HG02759 (cell line): ENCODE results near the gene CCT6A.
"Not testable (repeated sequence)": the region's sequence is repeated elsewhere in the genome, so short reads cannot be mapped to it uniquely, and the experiment has no call there.

Source experiments
- ATAC-seq: cut with Tn5 transposase; IDR thresholded peaks from one replicate; pipeline ENCODE4 v1.9.1; 2021; ENCODE audit warnings: mild to moderate bottlenecking, moderate library complexity; ENCODE audit not compliant: unreplicated experiment

The CCT6A gene, protein sequence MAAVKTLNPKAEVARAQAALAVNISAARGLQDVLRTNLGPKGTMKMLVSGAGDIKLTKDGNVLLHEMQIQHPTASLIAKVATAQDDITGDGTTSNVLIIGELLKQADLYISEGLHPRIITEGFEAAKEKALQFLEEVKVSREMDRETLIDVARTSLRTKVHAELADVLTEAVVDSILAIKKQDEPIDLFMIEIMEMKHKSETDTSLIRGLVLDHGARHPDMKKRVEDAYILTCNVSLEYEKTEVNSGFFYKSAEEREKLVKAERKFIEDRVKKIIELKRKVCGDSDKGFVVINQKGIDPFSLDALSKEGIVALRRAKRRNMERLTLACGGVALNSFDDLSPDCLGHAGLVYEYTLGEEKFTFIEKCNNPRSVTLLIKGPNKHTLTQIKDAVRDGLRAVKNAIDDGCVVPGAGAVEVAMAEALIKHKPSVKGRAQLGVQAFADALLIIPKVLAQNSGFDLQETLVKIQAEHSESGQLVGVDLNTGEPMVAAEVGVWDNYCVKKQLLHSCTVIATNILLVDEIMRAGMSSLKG

DNA sequence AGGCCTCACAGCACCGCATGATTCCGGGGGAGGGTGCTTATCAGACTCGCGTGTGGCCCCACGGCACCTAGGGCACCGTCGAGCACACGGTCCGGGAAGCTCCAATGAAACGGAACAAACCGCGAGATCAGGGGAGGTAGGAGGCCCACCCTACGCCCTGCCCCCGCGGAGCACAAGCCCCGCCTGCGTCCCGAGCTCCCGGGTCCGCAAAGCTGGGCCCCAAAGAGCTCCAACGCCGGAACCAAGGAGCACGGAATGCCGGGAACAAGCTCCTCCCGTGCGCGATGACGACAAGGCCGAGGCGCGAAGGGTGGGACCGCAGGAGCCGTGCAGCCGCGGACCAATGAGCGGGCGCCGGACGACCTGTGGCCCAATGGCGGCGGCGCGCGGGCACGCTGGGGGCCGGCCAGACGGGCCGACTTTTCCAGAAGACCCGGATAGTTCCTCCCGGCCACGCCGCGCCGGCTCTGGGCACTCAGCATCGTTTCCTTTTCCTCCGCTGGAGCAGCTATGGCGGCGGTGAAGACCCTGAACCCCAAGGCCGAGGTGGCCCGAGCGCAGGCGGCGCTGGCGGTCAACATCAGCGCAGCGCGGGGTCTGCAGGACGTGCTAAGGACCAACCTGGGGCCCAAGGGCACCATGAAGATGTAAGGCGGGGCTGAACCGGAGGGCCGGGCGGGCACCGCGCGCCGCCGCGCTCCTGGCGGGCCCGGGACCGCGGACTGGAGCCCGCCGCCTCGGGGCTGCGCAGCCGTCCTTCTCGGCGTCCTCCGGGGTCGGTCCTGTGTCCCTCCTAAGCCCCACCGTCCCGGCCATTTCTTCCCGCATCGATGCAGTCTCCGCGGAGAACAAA, at the start of gene CCT6A, which contains the start of gene PSPH:
Gene CCT6A, plus strand, starts transcription at position 427 of the 853 bp plus-strand sequence. Its CDS starts 84 bp downstream, at position 511.
Gene PSPH, minus strand, starts transcription at position 106 of the 853 bp plus-strand sequence. CDS start 30,232 bp downstream, outside the sequence.
- peak; percentile 96 for ATAC-seq

DNA sequence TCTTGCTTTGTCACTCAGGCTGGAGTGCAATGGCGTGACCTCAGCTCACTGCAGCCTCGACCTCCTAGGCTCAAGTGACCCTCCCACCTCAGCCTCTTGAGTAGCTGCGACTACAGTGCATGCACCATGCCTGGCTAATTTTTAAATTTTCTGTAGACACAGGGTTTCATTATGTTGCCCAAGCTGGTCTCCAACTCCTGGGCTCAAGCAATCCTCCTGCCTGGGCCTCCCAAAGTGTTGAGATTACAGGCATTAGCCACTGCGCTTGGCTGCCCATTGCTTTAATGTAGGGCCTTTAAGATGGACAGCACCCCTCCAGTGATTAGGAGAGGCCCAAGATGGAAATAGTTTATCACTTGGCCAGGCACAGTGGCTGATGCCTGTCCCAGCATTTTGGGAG, 47.8 kb upstream of the CCT6A start:
- no peak for ATAC-seq

DNA sequence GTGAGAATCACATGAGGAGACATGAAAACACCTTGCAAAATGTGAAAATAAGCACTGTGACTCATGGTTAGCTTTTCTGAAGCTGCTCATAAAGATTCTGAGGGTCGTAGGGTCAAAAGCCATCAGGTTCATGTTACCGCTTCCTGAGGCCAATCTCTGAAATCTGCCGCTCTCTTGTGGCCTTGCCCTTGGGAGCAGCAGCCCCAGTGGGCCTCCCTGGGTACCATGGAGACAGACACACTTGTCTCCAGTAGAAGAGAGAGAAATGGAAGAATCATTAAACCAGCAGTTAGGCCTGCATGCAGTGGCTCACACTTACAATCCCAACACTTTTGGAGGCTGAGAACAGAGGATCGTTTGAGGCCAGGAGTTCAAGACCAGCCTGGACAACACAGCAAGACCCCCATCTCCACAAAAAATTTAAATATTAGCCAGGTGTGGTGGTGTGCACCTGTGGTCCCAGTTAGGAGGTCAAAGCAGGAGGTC, 44.4 kb upstream of the CCT6A start:
- no peak for ATAC-seq

DNA sequence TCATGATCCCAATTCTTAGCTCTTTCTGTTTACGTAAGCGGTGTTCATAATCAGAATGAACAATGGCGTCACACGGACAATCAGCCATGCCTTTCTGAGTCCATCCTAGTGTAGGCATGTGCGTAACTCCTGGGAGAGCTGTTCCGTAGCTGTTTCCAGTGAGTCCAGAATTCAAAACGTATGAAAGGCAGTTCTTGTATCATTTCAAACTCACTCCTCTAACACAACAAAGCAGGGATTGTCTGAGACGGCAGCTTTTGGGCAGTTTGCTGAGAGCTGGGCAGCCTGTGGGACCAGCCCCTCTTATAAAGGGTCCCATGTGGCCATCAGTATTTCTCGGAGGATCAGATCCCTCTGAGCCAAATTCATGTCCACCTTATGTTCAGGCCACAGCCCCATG, 43.7 kb upstream of the CCT6A start:
- no peak for ATAC-seq

DNA sequence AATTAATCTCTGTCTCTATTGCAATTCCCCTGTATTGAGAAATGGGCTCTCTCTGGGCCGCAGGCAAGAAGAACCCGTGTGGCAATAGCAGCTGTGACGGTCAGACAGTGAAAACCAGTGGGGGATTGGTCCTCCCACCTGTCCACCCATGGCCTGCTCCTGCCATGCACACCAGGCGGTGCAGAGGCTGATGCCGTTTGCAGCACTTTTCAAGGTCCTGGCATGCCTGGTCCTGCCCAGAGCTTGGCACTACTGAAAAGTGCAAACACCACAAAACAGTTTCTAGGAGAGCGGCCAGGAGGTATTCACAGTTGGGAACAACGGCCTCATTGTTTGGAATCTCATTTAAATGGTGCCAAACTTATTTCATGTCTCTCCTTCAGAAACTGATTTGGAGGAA, 41.9 kb upstream of the CCT6A start:
- no peak for ATAC-seq

DNA sequence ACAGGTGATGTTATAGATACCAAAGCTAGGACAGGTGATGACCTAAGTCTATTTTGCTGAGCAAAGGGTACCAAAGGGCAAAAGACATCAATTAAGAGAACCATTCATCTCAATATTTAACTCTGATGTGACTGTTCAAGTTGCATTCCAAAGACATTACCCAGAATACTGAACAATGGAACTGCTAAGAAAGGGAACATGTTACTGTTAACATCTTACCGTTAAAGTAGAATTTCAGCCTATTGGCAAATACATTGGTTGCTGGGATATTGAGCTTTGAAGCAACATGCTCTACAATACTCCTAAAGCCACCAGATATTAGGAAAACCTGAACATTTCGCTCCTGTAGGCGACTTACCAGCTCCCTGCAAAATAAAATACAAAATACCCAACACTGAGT, 34.5 kb upstream of the CCT6A start:
- ATAC-seq = not testable (repeated sequence)

DNA sequence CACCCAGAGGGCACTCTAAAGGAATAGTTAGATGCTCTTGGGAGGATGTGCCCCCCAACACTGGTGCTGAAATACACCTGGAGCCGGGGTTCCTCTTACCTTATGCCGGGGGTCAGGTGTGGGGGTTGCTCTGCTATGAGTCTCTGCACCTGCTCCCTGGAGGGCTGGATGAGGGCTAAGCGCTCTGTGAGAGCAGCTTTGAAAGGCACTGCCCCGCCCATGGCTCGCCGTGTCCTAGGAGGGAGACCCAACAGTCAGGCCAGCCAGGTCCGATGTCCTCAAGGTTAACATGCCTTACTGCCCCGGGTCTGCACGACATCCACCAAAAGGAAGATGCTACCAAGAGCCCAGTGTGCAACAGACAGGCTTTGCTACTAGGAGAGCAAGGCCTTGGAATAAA, 32.1 kb upstream of the CCT6A start:
- ATAC-seq = no peak

DNA sequence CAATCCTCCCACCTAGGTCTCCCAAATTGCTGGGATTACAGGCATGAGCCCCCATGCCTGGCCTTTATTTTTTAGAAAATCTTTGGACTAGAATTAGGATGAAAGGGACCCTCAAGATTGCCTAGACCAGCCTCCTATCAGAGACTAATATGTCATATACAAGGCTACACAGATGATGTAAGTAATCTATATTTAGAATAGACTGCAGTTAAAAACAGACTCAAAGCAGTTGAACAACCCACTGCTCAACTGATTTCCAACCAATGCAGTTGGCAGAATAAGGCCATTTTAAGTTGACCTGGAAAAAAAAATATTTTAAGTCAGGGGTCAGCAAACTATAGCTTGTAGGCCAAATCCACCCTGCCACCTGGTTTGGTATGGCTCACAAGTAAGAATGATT, 28.1 kb upstream of the CCT6A start:
- no peak for ATAC-seq

DNA sequence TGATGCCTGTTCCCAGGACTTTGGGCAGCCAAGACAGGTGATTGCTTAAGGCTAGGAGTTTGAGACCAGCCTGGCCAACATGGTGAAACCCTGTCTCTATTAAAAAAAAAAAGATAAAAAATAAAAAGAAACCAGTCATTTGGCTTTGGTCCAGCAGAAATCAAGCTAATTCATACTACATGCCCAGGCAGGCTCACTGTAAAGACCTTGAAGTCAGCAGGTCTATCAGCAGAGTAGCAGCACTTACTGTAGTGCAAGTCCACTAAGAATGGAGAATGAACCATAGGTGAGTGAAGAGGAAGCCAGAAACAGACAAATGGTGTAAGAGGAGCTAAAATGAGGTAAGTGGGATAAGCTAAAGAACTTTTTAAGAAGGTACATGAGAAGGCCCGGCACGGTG, 25.0 kb upstream of the CCT6A start:
- no peak for ATAC-seq

DNA sequence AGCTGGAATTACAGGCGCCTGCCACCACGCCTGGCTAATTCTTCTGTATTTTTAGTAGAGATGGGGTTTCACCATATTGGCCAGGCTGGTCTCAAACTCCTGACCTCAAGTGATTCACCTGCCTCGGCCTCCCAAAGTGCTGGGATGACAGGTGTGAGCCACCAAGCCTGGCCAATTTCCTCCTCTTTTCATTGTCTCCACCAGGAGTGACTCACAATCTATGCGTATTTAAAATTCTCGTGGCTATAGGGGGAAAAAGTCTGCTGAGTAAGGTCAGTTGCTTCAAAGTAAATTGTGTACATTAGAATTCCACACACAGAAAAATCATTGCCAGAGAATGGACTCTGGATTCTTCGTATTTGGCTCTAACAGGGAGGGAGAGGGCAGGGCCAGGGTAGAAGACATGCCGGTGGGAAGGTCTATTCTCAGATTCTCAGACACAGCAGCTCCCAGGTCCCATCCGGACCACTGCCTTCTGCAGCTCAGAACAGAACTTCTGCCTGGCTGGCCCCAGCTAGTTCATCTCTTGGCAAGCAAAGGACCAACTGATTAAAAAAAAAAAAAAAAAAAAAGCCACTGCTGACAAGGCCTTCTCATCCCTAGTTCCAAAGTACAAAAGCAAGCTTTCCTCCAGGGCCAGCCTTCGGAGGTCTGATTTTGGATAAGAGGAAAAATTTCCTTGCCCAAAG, 22.5 kb upstream of the CCT6A start:
- no peak for ATAC-seq

DNA sequence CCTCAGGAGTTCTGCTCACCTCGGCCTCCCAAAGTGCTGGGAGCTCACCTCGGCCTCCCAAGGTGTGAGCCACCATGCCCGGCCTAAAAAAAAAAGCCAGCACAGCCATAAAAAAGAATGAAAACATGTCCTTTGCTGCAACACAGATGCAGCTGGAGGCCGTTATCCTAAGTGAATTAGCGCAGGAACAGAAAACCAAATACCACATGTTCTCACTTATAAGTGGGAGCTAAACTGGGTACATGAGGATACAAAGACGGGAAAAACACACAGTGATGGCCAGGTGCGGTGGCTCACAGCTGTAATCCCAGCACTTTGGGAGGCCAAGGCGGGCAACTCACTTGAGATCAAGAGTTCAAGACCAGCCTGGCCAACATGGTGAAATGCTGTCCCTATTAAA, 21.2 kb upstream of the CCT6A start:
- no peak for ATAC-seq

DNA sequence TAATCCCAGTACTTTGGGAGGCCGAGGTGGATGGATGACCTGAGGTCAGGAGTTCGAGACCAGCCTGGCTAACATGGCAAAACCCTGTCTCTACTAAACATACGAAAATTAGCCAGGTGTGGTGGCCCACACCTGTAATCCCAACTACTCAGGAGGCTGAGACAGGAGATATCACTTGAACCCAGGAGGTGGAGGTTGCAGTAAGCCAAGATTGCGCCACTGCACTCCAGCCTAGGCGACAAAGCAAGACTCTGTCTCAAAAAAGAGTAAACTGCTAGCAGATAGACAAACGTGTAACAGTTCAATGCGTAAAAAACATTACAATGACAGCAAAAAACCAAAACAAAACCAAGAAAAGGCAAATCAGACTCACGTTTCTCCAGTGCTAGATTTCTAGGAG, 20.0 kb upstream of the CCT6A start:
- ATAC-seq = not testable (repeated sequence)

DNA sequence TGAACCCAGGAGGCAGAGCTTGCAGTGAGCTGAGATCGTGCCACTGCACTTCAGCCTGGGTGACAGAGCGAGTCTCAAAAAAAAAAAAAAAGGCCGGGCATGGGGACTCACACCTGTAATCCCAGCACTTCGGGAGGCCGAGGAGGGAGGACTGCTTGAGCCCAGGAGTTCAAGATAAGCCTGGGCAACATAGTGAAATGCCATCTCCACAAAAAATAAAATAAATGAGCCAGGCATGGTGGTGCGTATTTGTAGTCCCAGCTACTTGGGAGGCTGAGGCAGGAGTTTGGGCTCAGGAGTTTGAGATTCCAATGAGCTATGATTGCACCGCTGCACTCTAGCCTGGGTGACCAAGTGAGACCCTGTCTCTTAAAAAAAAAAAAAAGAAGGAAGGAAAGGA, 19.0 kb upstream of the CCT6A start:
- not testable (repeated sequence) for ATAC-seq

DNA sequence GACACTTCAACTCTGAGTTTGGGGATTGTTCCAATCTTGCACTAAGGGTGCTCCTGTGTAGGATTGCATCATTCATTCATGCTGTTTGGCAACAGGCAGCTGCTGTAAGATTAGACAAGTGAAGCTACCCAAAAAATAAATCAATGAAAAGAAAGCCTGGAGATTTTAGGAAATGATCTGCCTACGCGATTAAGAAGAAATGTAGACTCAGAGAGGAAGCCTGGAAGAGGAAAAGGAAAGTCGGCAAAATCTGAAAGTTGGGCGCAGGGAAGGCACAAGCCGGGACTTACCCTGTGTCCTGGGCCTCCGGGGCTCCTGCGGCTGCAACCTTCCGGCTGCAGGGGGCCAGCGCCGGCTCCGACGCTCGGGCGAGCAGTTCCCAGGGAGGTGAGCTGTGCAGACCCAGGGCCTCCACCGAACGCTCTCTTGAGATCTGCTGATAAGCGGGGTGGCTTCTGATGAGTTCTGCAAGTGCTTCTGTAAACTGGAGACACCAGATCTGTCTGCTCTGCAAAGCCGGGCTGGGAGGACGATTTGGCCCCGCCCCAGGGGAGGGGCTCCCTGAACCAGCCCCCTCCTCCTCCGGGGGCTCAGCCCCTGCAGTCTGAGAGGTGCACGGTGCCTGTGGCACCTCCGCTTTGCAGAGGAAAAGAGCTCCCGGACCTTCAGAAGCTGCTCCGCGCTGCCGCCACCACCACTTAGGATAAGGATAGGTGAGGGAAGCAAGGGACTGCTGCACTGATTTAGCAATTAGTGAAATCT, 17.7 kb upstream of the CCT6A start:
- peak; percentile 99 for ATAC-seq

DNA sequence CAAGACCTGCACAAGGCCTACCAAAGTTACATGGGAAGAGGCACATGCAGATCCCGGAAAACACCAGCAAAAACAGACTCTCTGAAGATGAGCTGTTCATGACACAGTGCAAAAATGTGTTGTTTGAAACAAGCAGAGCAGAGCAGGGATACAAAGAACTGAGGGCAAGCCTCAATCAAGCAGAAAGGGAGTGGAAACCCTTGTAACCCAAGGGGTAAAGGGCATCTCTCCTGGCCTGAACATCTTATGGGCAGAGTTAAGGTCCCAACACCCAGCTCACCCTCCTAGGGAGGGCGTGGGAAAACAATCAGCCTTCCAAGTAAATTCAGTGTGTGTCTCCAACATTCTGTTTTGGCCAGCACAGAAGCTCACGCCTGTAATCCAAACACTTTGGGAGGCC, 10.8 kb upstream of the CCT6A start:
- ATAC-seq = no peak

DNA sequence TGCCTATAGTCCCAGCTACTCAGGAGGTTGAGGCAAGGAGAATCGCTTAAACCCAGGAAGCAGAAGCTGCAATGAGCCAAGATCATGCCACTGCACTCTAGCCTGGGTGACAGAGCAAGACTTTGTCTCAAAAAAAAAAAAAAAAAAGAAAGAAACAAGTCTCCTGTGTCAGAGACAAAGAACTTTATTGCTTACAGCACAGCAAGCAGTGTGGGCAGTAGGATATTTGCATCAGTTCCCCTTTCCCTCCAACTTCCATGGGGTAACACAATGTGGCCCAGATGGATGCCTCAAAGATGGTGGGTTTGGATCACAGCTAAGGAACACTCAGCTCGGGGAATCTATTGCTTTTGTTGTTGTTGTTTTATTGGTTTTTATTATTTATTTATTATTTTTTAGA, 5.8 kb upstream of the CCT6A start:
- not testable (repeated sequence) for ATAC-seq

DNA sequence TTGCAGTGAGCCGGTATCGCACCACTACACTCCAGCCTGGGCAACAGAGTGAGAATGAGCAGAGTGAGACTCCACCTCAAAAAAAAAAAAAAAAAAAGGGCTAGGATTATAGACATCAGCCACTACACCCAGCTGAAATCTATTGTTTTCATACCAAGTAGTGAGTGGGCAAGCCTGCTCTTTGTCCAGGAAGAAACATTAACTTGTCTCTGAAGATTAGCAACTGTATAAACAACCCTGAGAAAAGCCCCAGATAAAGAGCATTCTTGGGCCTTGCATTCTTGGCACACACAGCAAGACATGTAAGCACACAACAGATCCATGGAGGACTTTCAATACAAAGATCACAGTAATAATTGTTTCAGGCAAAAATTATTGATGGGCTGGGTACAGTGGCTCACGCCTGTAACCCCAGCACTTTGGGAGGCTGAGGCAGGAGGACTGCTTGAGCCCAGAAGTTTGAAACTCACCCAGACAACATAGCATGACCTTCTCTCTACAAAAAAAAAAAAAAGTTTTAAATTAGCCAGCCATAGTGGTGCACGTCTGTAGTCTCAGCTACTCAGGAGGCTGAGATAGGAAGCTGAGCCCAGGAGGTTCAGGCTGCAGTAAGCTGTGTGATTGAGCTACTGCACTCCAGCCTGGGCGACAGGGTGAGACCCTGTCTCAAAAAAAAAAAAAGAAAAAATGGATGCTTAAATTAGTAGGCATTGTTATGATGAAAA, 4.7 kb upstream of the CCT6A start:
- no peak for ATAC-seq

DNA sequence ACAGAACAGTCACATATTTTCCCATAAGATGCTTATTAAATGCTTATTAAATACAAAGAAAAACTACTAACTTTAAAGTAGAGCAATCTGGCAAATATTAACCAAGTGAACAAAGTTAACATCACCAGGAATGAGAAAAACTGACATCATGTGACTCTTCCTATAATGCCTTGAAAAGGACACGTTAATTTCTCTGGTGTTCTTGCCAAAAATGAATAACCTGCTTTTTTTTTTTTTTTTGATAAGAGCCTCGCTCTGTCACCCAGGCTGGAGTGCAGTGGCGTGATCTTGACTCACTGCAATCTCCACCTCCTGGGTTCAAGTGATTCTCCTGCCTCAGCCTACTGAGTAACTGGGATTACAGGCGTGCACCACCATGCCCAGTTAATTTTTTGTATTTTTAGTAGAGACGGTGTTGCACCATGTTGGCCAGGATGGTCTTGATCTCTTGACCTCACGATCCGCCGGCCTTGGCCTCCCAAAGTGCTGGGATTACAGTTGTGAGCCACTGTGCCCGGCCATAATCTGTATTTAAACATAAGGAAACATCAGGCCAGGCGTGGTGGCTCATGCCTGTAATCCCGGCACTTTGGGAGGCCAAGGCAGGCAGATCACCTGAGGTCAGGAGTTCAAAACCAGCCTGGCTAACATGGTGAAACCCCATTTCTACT, 4.0 kb upstream of the CCT6A start:
- ATAC-seq = not testable (repeated sequence)

DNA sequence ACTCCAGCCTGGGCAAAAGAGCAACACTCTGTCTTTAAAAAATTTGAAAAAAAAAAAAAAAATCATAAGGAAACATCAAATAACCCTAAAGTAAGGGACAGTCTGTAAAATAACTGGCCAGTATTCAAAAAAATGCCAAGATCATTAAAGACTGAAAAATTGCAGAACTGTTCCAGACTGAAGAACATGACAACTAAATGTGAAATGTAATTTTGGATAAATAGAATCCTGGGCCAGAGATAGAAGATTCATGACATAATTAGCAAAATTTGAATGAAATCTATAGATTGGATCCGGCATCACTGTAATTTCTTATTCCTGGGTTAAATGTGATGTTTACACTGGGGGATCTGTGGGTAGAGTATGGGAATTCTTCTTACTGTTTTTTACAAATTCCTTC, 3.3 kb upstream of the CCT6A start:
- no peak for ATAC-seq
